BLaER1 treated with 17β-estradiol and CSF1 and Interleukin-3, amounts not matched to agents 10 nM and 100 nM (cell line): ENCODE measurements around the gene HOXD10.

Experiments
- H3K27ac ChIP-seq, 11 experiments: shearing (Covaris generic); formaldehyde crosslinking; 2 replicates each; pipeline ENCODE4 v1.8.1; 2022
- H3K27me3 ChIP-seq, 11 experiments: shearing (Covaris generic); formaldehyde crosslinking; 2 replicates each; pipeline ENCODE4 v1.8.1; 2022
- H3K36me3 ChIP-seq, 11 experiments: shearing (Covaris generic); formaldehyde crosslinking; 2 replicates each; pipeline ENCODE4 v1.8.1; 2022
- H3K4me1 ChIP-seq, 10 experiments: shearing (Covaris generic); formaldehyde crosslinking; 2 replicates each; pipeline ENCODE4 v1.8.1; 2022
- H3K4me2 ChIP-seq, 11 experiments: shearing (Covaris generic); formaldehyde crosslinking; 2 replicates each; pipeline ENCODE4 v1.8.1; 2022
- H3K4me3 ChIP-seq, 10 experiments: shearing (Covaris generic); formaldehyde crosslinking; 2 replicates each; pipeline ENCODE4 v1.8.1; 2022
- H3K9ac ChIP-seq, 11 experiments: shearing (Covaris generic); formaldehyde crosslinking; 2 replicates each; pipeline ENCODE4 v1.8.1; 2022
- H3K9me3 ChIP-seq, 11 experiments: shearing (Covaris generic); formaldehyde crosslinking; replicated peaks in 1 of 11; 2 replicates each; pipeline ENCODE4 v1.8.1; 2022
- H4K20me1 ChIP-seq, 11 experiments: shearing (Covaris generic); formaldehyde crosslinking; 2 replicates each; pipeline ENCODE4 v1.8.1; 2022
- Cebpa-rat ChIP-seq, 11 experiments: shearing (Covaris generic); IDR thresholded peaks; 2 replicates each; pipeline ENCODE4 v1.8.1; 2022

HOXD10 gene

GRCh38 chr2:176115883-176116813 lies at the start of gene HOXD10:
TSS of gene HOXD10 (plus strand) at chr2:176116778. CDS start at chr2:176116834, 56 bp downstream.
- no peaks in the 10 kb centered on the region for H3K4me1 ChIP-seq
- H3K4me3 ChIP-seq = peak within 1 kb of the TSS in 1 of 10 experiments; percentile 14; a peak in 1 of 20 replicates
- peaks cover 100% of the 10 kb centered on the region in 11 experiments for H3K27me3 ChIP-seq
- H3K36me3 ChIP-seq = no peaks in the 10 kb centered on the region
- peaks cover 0 to 84% (median 37%) of the 10 kb centered on the region in 11 experiments; a peak in 17 of 22 replicates for H4K20me1 ChIP-seq
- no peak within 1 kb of the TSS for H3K9ac ChIP-seq
- H3K9me3 ChIP-seq = peaks cover 33 to 73% (median 49%) of the 10 kb centered on the region in 11 experiments
- TF ChIP-seq Cebpa-rat (IDR thresholded peaks at IDR 0.05) = no peak
- H3K27ac ChIP-seq = no peak within 1 kb of the TSS
- no peak within 1 kb of the TSS for H3K4me2 ChIP-seq

- H4K20me1 ChIP-seq = peaks cover 0 to 11% (median 8%) of the 10 kb centered on the region in 11 experiments; a peak in 5 of 22 replicates
- H3K36me3 ChIP-seq = no peaks in the 10 kb centered on the region
- no peak overlapping the region for H3K4me3 ChIP-seq
- TF ChIP-seq Cebpa-rat (IDR thresholded peaks at IDR 0.05) = no peak
- no peak overlapping the region for H3K27ac ChIP-seq
- no peak overlapping the region for H3K4me2 ChIP-seq
- H3K9ac ChIP-seq = no peak overlapping the region
- H3K4me1 ChIP-seq = peaks cover 0 to 9% (median 0%) of the 10 kb centered on the region in 10 experiments; a peak in 7 of 20 replicates
- H3K27me3 ChIP-seq = peaks cover 63 to 79% (median 75%) of the 10 kb centered on the region in 11 experiments
- peaks cover 27 to 46% (median 42%) of the 10 kb centered on the region in 11 experiments for H3K9me3 ChIP-seq
These were observed 48.8 kb upstream of the HOXD10 start for GRCh38 chr2:176067589-176068418.

GRCh38 chr2:176068419-176068832 lies 48.2 kb upstream of the HOXD10 start:
- Histone ChIP-seq H3K27me3 (peaks cover 69 to 85% (median 82%) of the 10 kb centered on the region in 11 experiments), H3K27ac (no peak overlapping the region), H3K36me3 (no peaks in the 10 kb centered on the region), H3K4me2 (no peak overlapping the region), H4K20me1 (peaks cover 0 to 16% (median 8%) of the 10 kb centered on the region in 11 experiments; a peak in 6 of 22 replicates), H3K4me3 (no peak overlapping the region), H3K9me3 (peaks cover 30 to 49% (median 42%) of the 10 kb centered on the region in 11 experiments), H3K4me1 (peaks cover 0 to 9% (median 0%) of the 10 kb centered on the region in 10 experiments; a peak in 7 of 20 replicates), H3K9ac (no peak overlapping the region)
- TF ChIP-seq Cebpa-rat (IDR thresholded peaks at IDR 0.05) = no peak

GRCh38 chr2:176071330-176072291 lies 45.0 kb upstream of the HOXD10 start:
- TF ChIP-seq Cebpa-rat (IDR thresholded peaks at IDR 0.05) = no peak
- Histone ChIP-seq H3K27ac (no peak overlapping the region), H4K20me1 (peaks cover 0 to 44% (median 23%) of the 10 kb centered on the region in 11 experiments; a peak in 13 of 22 replicates), H3K9ac (no peak overlapping the region), H3K36me3 (no peaks in the 10 kb centered on the region), H3K27me3 (peaks cover 98 to 100% (median 100%) of the 10 kb centered on the region in 11 experiments), H3K4me2 (no peak overlapping the region), H3K4me3 (no peak overlapping the region), H3K9me3 (peaks cover 29 to 56% (median 42%) of the 10 kb centered on the region in 11 experiments), H3K4me1 (no peaks in the 10 kb centered on the region)

GRCh38 chr2:176072292-176072669 lies 44.3 kb upstream of the HOXD10 start:
- Histone ChIP-seq H3K27ac (no peak overlapping the region), H3K4me2 (no peak overlapping the region), H3K9ac (no peak overlapping the region), H3K27me3 (peaks cover 98 to 100% (median 100%) of the 10 kb centered on the region in 11 experiments), H3K9me3 (peaks cover 23 to 50% (median 35%) of the 10 kb centered on the region in 11 experiments), H3K36me3 (no peaks in the 10 kb centered on the region), H4K20me1 (peaks cover 0 to 50% (median 23%) of the 10 kb centered on the region in 11 experiments; a peak in 14 of 22 replicates), H3K4me1 (no peaks in the 10 kb centered on the region), H3K4me3 (no peak overlapping the region)
- no peak for TF ChIP-seq Cebpa-rat (IDR thresholded peaks at IDR 0.05)

- no peaks in the 10 kb centered on the region for H3K4me1 ChIP-seq
- no peak overlapping the region for H3K27ac ChIP-seq
- H3K4me3 ChIP-seq = no peak overlapping the region
- H3K4me2 ChIP-seq = no peak overlapping the region
- H3K27me3 ChIP-seq = peaks cover 96 to 100% (median 100%) of the 10 kb centered on the region in 11 experiments
- TF ChIP-seq Cebpa-rat (IDR thresholded peaks at IDR 0.05) = no peak
- peaks cover 13 to 41% (median 25%) of the 10 kb centered on the region in 11 experiments for H3K9me3 ChIP-seq
- H3K9ac ChIP-seq = no peak overlapping the region
- H3K36me3 ChIP-seq = no peaks in the 10 kb centered on the region
- H4K20me1 ChIP-seq = peaks cover 0 to 54% (median 23%) of the 10 kb centered on the region in 11 experiments; a peak in 14 of 22 replicates
These were observed 43.4 kb upstream of the HOXD10 start for GRCh38 chr2:176072951-176073904.

- Histone ChIP-seq H3K4me2 (no peak overlapping the region), H3K27me3 (peaks cover 99 to 100% (median 100%) of the 10 kb centered on the region in 11 experiments)
- TF ChIP-seq Cebpa-rat (IDR thresholded peaks at IDR 0.05) = no peak
These were observed 41.6 kb upstream of the HOXD10 start for GRCh38 chr2:176074919-176075425.

More at GRCh38 chr2:176074919-176075425, 41.6 kb upstream of the HOXD10 start:
- Histone ChIP-seq H3K36me3 (no peaks in the 10 kb centered on the region), H3K9ac (no peak overlapping the region), H4K20me1 (peaks cover 0 to 69% (median 33%) of the 10 kb centered on the region in 11 experiments; a peak in 14 of 22 replicates), H3K4me1 (peaks cover 0 to 9% (median 3%) of the 10 kb centered on the region in 10 experiments; a peak in 7 of 20 replicates), H3K4me3 (no peak overlapping the region), H3K9me3 (peaks cover 14 to 49% (median 27%) of the 10 kb centered on the region in 11 experiments; a peak in 17 of 22 replicates), H3K27ac (no peak overlapping the region)
